ENCODE measurements around the gene NECTIN4. TPM values are rescaled to one million over a fixed set of nuclear protein-coding genes. Genes with fewer than 3 reads are reported as not detected.
"Not testable (repeated sequence)": the region's sequence is repeated elsewhere in the genome, so short reads cannot be mapped to it uniquely, and the experiment has no call there.

The NECTIN4 gene
- total RNA-seq, 2 donors from 2014 or later: 4.6 to 7.8 TPM

GRCh38 chr1:161121834-161122233, 32.5 kb upstream of the NECTIN4 start:
- H3K4me3 ChIP-seq: no peak overlapping the region
- DNase-seq: no peak
- TF ChIP-seq CTCF (IDR thresholded peaks at IDR 0.05): no peak
- intact Hi-C loops (cut with DNase I): no loop called here
- H3K9me3 ChIP-seq: no peaks in the 10 kb centered on the region
- H3K27ac ChIP-seq: no peak overlapping the region
- H3K27me3 ChIP-seq: no peaks in the 10 kb centered on the region
- no peak overlapping the region for H3K9ac ChIP-seq (ENCODE audit: low read depth in 2 of 2, low read length in 2 of 2)
- H3K36me3 ChIP-seq: peaks cover 4% of the 10 kb centered on the region
- H3K4me1 ChIP-seq: peaks cover 3% of the 10 kb centered on the region

DNA sequence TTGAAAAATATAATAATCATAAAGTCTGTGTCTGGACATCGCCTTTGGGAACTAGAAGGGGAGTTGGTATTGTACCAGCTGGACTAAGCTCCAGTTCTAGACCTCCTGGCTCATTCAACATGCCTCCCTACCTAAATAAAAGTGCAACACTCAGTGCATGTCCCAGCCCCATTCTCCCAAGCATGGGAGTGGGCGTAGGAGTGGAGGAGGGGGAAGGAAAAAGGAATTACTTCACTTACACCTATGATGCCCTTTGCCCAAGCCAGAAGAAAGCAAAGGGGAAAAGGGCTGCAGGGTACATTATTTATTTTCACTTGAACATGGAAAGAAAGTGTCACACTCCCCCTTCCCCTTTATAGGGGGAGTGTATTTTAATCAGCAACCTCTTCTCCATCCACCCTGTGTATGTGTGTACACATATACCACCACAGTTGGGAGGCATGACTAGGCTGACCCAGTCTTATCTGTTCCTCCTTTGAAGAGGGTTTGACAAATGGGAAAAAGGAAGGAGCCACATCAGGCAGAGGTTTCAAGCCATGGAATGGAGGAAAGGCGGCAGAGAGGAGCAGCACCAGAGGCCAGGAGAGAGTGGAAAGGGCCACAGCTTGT, 31.8 kb upstream of the NECTIN4 start:
- H3K27ac ChIP-seq: no peak overlapping the region
- no peaks in the 10 kb centered on the region for H3K27me3 ChIP-seq
- intact Hi-C loops (cut with DNase I): no loop called here
- no peak overlapping the region for H3K4me3 ChIP-seq
- peaks cover 4% of the 10 kb centered on the region for H3K36me3 ChIP-seq
- H3K9ac ChIP-seq (ENCODE audit: low read depth in 2 of 2, low read length in 2 of 2): no peak overlapping the region
- no peaks in the 10 kb centered on the region for H3K9me3 ChIP-seq
- H3K4me1 ChIP-seq: peaks cover 10% of the 10 kb centered on the region
- TF ChIP-seq CTCF (IDR thresholded peaks at IDR 0.05): no peak
- no peak for DNase-seq

DNA sequence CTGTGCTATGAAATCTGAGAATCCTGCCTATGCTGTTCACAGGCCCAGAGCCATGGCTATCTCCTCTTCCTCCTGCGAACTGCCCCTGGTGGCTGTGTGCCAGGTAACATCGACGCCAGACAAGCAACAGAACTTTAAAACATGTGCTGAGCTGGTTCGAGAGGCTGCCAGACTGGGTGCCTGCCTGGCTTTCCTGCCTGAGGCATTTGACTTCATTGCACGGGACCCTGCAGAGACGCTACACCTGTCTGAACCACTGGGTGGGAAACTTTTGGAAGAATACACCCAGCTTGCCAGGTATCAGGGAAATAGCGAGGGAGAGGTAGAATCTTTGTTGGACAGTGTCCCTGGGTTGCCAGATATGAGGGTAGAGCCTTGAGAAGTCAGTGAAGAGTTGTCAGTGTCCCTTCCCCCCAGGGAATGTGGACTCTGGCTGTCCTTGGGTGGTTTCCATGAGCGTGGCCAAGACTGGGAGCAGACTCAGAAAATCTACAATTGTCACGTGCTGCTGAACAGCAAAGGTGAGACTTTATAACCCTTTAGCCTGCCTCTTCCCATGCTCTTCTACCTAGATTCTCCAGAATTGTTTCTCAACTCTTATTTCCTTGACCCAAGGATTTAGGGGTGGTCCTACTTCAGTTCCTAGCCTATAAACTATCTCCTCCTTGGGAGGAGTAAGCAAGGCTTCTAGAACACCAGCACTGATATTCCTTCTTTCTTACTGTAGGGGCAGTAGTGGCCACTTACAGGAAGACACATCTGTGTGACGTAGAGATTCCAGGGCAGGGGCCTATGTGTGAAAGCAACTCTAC, 29.9 kb upstream of the NECTIN4 start:
- Histone ChIP-seq H3K27ac (peak overlapping the region; percentile 95), H3K9ac (ENCODE audit: low read depth in 2 of 2, low read length in 2 of 2) (peak overlapping the region; percentile 92 to 100), H3K36me3 (peaks cover 4% of the 10 kb centered on the region), H3K4me3 (peak overlapping the region; percentile 96), H3K27me3 (no peaks in the 10 kb centered on the region), H3K4me1 (peaks cover 11% of the 10 kb centered on the region), H3K9me3 (no peaks in the 10 kb centered on the region)
- peak; percentile 25 for TF ChIP-seq CTCF (IDR thresholded peaks at IDR 0.05)
- peak; percentile 52 for DNase-seq
- intact Hi-C loops (cut with DNase I): no loop called here

GRCh38 chr1:161117759-161118581, 28.6 kb upstream of the NECTIN4 start, which contains the start of the genes NIT1 and PFDN2:
Gene NIT1, plus strand, starts transcription at chr1:161118105. Its CDS starts 72 bp downstream, at chr1:161118177.
Gene PFDN2, minus strand, starts transcription at chr1:161118037. Its CDS starts 11 bp downstream, at chr1:161118026.
- Histone ChIP-seq H3K27me3 (no peaks in the 10 kb centered on the region), H3K36me3 (peaks cover 4% of the 10 kb centered on the region), H3K4me1 (peaks cover 11% of the 10 kb centered on the region), H3K9ac (ENCODE audit: low read depth in 2 of 2, low read length in 2 of 2) (peak within 1 kb of the TSS; percentile 92 to 100), H3K4me3 (peak within 1 kb of the TSS; percentile 96), H3K9me3 (no peaks in the 10 kb centered on the region), H3K27ac (peak within 1 kb of the TSS; percentile 95)
- intact Hi-C loops (cut with DNase I): no loop called here
- DNase-seq: peak; percentile 89
- TF ChIP-seq CTCF (IDR thresholded peaks at IDR 0.05): no peak

DNA sequence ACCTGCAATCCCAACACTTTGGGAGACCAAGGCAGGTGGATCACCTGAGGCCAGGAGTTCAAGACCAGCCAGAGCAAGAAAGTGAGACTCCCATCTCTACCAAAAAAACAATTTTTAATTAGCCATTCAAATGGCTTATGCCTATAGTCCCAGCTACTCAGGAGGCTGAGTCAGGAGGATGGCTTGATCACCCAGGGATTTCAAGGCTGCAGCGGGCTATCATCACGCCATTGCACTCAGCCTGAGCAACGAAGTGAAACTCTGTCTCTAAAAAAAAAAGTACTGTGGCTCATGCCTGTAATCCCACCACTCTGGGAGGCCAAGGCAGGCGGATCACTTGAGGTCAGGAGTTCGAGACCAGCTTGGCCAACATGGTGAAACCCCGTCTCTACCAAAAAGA, 26.6 kb upstream of the NECTIN4 start:
- H3K4me1 ChIP-seq: peaks cover 11% of the 10 kb centered on the region
- H3K9me3 ChIP-seq; H3K36me3 ChIP-seq; intact Hi-C loops (cut with DNase I); H3K27me3 ChIP-seq; H3K9ac ChIP-seq (ENCODE audit: low read depth in 2 of 2, low read length in 2 of 2); H3K4me3 ChIP-seq; H3K27ac ChIP-seq; DNase-seq: not testable (repeated sequence)
